Endothelial cell of umbilical vein (primary cell): ENCODE measurements around the gene PNPLA3. TPM values are rescaled to one million over a fixed set of nuclear protein-coding genes. Genes with fewer than 3 reads are reported as not detected.

Experiments
- BruUV-seq: library from RNA; stranded (reverse); fragments of 400-500 nt; replicated peaks from 2 replicates; lab custom pipeline; 2021; lab: Mats Ljungman, UMichigan
- CTCF ChIA-PET: fragments of 300-600, 350-600 bp; sonication (Branson Sonifier 250); formaldehyde crosslinking; loops from one replicate; lab custom pipeline; 2021; ENCODE audit warnings: antibody characterized with exemption, inconsistent platforms; lab: Charles Lee
- POLR2A ChIA-PET: fragments of 300-600, 350-600 bp; sonication (Branson Sonifier 250); formaldehyde crosslinking; loops from one replicate; lab custom pipeline; 2021; ENCODE audit warnings: antibody characterized with exemption, inconsistent platforms; lab: Charles Lee
- DNase-seq: peaks from one replicate; pipeline ENCODE4 v3.0.0-alpha.2; 2011; ENCODE audit warnings: low read depth, low spot score
- FAIRE-seq: peaks from 2 replicates; lab custom pipeline; 2011; peaks lifted over from hg19 to GRCh38; lab: Jason Lieb, UNC
- H2AFZ ChIP-seq: 2 replicates; pipeline ENCODE4 v1.6.0; 2012; ENCODE audit warnings: low read depth, low read length, control low read depth, inconsistent platforms
- H3K27ac ChIP-seq: 2 replicates; pipeline ENCODE4 v1.5.1; 2011; ENCODE audit warnings: low read depth, mild to moderate bottlenecking, control low read depth, low read length, moderate library complexity; ENCODE audit not compliant: insufficient read depth
- H3K27me3 ChIP-seq, 2 experiments: 2 replicates each; pipeline versions ENCODE4 v1.6.0 to v1.6.1; 2011; ENCODE audit warnings: low read length in 2 of 2, mixed read lengths in 1 of 2; ENCODE audit not compliant: control insufficient read depth in 2 of 2, insufficient read depth in 2 of 2
- H3K36me3 ChIP-seq, 2 experiments: 2 replicates in 1 of 2; 3 replicates in 1 of 2; pipeline ENCODE4 v1.5.1; 2011; ENCODE audit warnings: low read length in 2 of 2, mild to moderate bottlenecking in 1 of 2, moderate library complexity in 1 of 2; ENCODE audit not compliant: control insufficient read depth in 2 of 2, insufficient read depth in 2 of 2; ENCODE audit errors: extremely low read depth in 1 of 2
- H3K4me1 ChIP-seq: 3 replicates; pipeline ENCODE4 v1.5.1; 2011; ENCODE audit warnings: mild to moderate bottlenecking, low read length; ENCODE audit not compliant: control insufficient read depth, insufficient read depth; ENCODE audit errors: extremely low read depth
- H3K4me2 ChIP-seq: 2 replicates; pipeline ENCODE4 v1.6.1; 2011; ENCODE audit warnings: low read length, control low read depth, mixed read lengths; ENCODE audit not compliant: insufficient read depth
- H3K4me3 ChIP-seq, 3 experiments: fragments of 200-600 bp in 1 of 3; sonication (generic), shearing (Covaris generic) in 1 of 3; replicated peaks in 1 of 3; 2 replicates each; pipeline ENCODE4 v1.5.1; 2011 to 2016; ENCODE audit warnings: control low read depth in 3 of 3, low read length in 3 of 3, mild to moderate bottlenecking in 2 of 3, inconsistent platforms in 1 of 3, low read depth in 1 of 3, moderate library complexity in 1 of 3; ENCODE audit not compliant: insufficient read depth in 1 of 3
- H3K79me2 ChIP-seq: 2 replicates; pipeline ENCODE4 v1.6.0; 2012; ENCODE audit warnings: low read length, inconsistent platforms; ENCODE audit not compliant: control insufficient read depth, insufficient read depth
- H3K9ac ChIP-seq: replicated peaks from 2 replicates; pipeline ENCODE3; 2011; ENCODE audit warnings: low read length, control low read depth; ENCODE audit not compliant: insufficient read depth; ENCODE audit errors: extremely low read depth
- H3K9me1 ChIP-seq: replicated peaks from 3 replicates; pipeline ENCODE4 v1.6.0; 2011; ENCODE audit warnings: mild to moderate bottlenecking, low read length; ENCODE audit not compliant: control insufficient read depth, insufficient read depth; ENCODE audit errors: extremely low read depth
- H3K9me3 ChIP-seq: replicated peaks from 2 replicates; pipeline ENCODE4 v1.5.1; 2012; ENCODE audit warnings: low read length, inconsistent platforms; ENCODE audit not compliant: control insufficient read depth, insufficient read depth
- H4K20me1 ChIP-seq: replicated peaks from 2 replicates; pipeline ENCODE3; 2011; ENCODE audit warnings: mild to moderate bottlenecking, low read length; ENCODE audit not compliant: control insufficient read depth, insufficient read depth; ENCODE audit errors: extremely low read depth
- EZH2 ChIP-seq: IDR thresholded peaks from 2 replicates; pipeline ENCODE4 v1.6.1; 2012; ENCODE audit warnings: borderline replicate concordance, low read depth, mild to moderate bottlenecking, moderate library complexity, low read length, inconsistent platforms; ENCODE audit not compliant: severe bottlenecking
- FOS ChIP-seq: IDR thresholded peaks from 2 replicates; pipeline ENCODE4 v1.6.1; 2011; ENCODE audit warnings: mild to moderate bottlenecking, low read length, moderate library complexity, borderline replicate concordance; ENCODE audit not compliant: insufficient read depth
- GATA2 ChIP-seq: IDR thresholded peaks from 2 replicates; pipeline ENCODE4 v1.7.0; 2011; ENCODE audit warnings: low read depth, mild to moderate bottlenecking, moderate library complexity, mixed read lengths, low read length; ENCODE audit not compliant: insufficient read length, insufficient read depth
- JUN ChIP-seq: IDR thresholded peaks from 2 replicates; pipeline ENCODE4 v1.6.1; 2011; ENCODE audit warnings: borderline replicate concordance, low read depth; ENCODE audit not compliant: insufficient read length, insufficient read depth
- MYC ChIP-seq: IDR thresholded peaks from one replicate; pipeline ENCODE4 v1.6.1; 2011; ENCODE audit warnings: mild to moderate bottlenecking, low read depth, low read length
- POLR2A ChIP-seq: IDR thresholded peaks from 2 replicates; pipeline ENCODE4 v1.6.1; 2012; ENCODE audit warnings: low read depth, mild to moderate bottlenecking, control low read depth, low read length
- POLR2AphosphoS5 ChIP-seq: IDR thresholded peaks from 2 replicates; pipeline ENCODE4 v1.6.1; 2012; ENCODE audit warnings: low read depth, mild to moderate bottlenecking, control low read depth, low read length, moderate library complexity; ENCODE audit not compliant: insufficient read depth
- dilution Hi-C: fragments of 300-500 bp; cut with MboI; formaldehyde crosslinking; loops from one replicate; pipeline ENCODE4 v1.15.0; 2019; ENCODE audit warnings: low sequenced_read_pairs; ENCODE audit not compliant: extremely low pct_ligation_motif_present
- intact Hi-C: fragments of 100-400 bp; cut with micrococcal nuclease; formaldehyde crosslinking; loops from one replicate; pipeline ENCODE4 v1.10.0; 2022
- polyA plus RNA-seq, 4 experiments: library from polyadenylated mRNA; depleted of rRNA in 3 of 4; stranded (reverse) in 3 of 4; unstranded in 1 of 4; fragments of >200 nt; gene quantifications; 2 replicates each; pipeline versions ENCODE4 v1.2.1 to v1.2.3, GENCODE V29; 2011 to 2012; ENCODE audit warnings: missing spikeins in 1 of 4
- total RNA-seq: library from RNA; stranded (reverse); gene quantifications from 2 replicates; pipeline ENCODE4 v1.2.3, GENCODE V29; 2021
- TF ChIP-seq, protein P1 (sequence below): IDR thresholded peaks from 2 replicates; pipeline ENCODE4 v1.6.1; 2011; ENCODE audit not compliant: insufficient read depth, insufficient read length
- TF ChIP-seq, protein P2 (sequence below), 2 donors: IDR thresholded peaks; 1 replicate in 1 of 2; 2 replicates in 1 of 2; pipeline ENCODE4 v1.5.1; 2011; ENCODE audit warnings: low read length in 2 of 2, mild to moderate bottlenecking in 2 of 2, moderate library complexity in 2 of 2, control low read depth in 1 of 2, inconsistent platforms in 1 of 2, low read depth in 1 of 2; ENCODE audit not compliant: insufficient read depth in 1 of 2; ENCODE audit errors: extremely low read depth in 1 of 2

Gene PNPLA3
- total and polyA plus RNA-seq, 2 donors (not counting 3 experiments of a cell fraction or from before 2014, with no cell fraction given), result 5.3 to 12.3 TPM

DNA sequence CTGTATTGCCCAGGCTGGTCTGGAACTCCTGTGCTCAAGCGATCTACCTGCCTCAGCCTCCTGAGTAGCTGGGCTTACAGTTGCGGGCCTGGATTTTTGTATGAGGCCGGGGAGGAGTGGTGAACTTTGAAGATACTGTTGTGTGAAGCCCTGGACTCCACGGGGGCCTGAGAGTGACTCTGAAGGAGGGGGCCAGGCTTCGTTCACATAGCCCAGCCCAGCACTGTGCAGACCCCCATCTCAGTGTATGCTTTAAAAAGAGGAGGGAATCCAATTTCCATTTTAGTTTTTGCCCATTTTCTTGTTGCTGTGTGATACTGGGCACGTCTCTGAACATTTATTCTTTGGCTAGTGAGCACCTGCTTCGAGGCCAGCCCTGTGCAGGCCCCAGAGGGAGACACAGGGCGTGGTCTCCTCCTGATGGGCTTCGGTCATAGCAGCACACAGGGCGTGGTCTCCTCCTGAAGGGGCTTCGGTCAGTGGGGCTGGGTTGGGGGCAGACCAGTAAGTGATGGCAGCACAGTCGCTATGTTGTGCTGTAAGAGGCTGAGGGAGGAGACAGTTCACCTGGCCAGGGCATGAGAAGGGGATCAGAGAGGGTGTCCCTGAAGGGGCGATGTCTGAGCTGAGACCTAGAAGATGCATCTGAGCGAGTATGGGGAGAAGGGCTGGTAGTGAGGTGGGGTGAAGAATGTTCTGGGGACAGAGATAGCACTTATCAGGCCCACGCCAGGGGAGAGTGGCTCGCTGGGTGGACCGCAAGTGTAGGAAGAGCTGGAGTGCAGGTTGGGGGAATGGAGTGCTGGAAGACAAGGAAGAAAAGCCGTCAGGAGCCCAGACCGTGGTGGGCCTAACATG, 45.6 kb downstream of the PNPLA3 start:
- FAIRE-seq, result no peak

More for the DNA sequence above, 45.6 kb downstream of the PNPLA3 start:
- H4K20me1 ChIP-seq, result no peaks in the 10 kb centered on the region
- no peaks in the 10 kb centered on the region for H3K9me3 ChIP-seq
- TF ChIP-seq EZH2 (no peak), POLR2A (no peak), MYC (no peak), GATA2 (no peak), JUN (no peak), FOS (no peak), POLR2AphosphoS5 (no peak)
- TF ChIP-seq, protein P1, sequence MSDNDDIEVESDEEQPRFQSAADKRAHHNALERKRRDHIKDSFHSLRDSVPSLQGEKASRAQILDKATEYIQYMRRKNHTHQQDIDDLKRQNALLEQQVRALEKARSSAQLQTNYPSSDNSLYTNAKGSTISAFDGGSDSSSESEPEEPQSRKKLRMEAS, result no peak
- TF ChIP-seq, protein P2, sequence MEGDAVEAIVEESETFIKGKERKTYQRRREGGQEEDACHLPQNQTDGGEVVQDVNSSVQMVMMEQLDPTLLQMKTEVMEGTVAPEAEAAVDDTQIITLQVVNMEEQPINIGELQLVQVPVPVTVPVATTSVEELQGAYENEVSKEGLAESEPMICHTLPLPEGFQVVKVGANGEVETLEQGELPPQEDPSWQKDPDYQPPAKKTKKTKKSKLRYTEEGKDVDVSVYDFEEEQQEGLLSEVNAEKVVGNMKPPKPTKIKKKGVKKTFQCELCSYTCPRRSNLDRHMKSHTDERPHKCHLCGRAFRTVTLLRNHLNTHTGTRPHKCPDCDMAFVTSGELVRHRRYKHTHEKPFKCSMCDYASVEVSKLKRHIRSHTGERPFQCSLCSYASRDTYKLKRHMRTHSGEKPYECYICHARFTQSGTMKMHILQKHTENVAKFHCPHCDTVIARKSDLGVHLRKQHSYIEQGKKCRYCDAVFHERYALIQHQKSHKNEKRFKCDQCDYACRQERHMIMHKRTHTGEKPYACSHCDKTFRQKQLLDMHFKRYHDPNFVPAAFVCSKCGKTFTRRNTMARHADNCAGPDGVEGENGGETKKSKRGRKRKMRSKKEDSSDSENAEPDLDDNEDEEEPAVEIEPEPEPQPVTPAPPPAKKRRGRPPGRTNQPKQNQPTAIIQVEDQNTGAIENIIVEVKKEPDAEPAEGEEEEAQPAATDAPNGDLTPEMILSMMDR (IDR thresholded peaks at IDR 0.05; ENCODE audit: extremely low read depth in 1 of 2, insufficient read depth in 1 of 2, low read depth in 1 of 2, low read length in 2 of 2), result no peak
- BruUV-seq, result no TSS peak
- intact Hi-C loops, result no loop called here
- POLR2A ChIA-PET, result no interaction called here
- H3K9ac ChIP-seq, result no peak overlapping the region
- H3K27me3 ChIP-seq, result no peaks in the 10 kb centered on the region
- no peaks in the 10 kb centered on the region for H3K9me1 ChIP-seq
- no peak overlapping the region for H3K27ac ChIP-seq
- peaks cover 16 to 52% of the 10 kb centered on the region in 2 experiments for H3K36me3 ChIP-seq
- H3K4me3 ChIP-seq, result no peak overlapping the region
- no peaks in the 10 kb centered on the region for H3K79me2 ChIP-seq
- CTCF ChIA-PET, result interaction anchor here (1.1 kb wide), 1 partner anchor 24 kb away, joined by 3 read pairs; no protein-coding TSS in a partner anchor
- dilution Hi-C loops, result no loop called here
- no peak overlapping the region for H2AFZ ChIP-seq
- no peak for DNase-seq
- no peaks in the 10 kb centered on the region for H3K4me1 ChIP-seq
- no peak overlapping the region for H3K4me2 ChIP-seq
